Panc1 (cell line): ENCODE data around the gene CD4. TPM values are rescaled to one million over a fixed set of nuclear protein-coding genes. Genes with fewer than 3 reads are reported as not detected.

ENCODE experiments used
- ATAC-seq: fragments of 200-7000 bp; cut with Tn5 transposase; 2 replicates; pipeline ENCODE4 v1.9.1; 2020; ENCODE audit warnings: mild to moderate bottlenecking, moderate library complexity
- BruUV-seq: library from RNA; stranded (reverse); fragments of 400-500 nt; replicated peaks from 2 replicates; lab custom pipeline; 2021; lab: Mats Ljungman, UMichigan
- CTCF ChIA-PET: fragments of 300-600 bp; sonication (Branson Sonifier 250); formaldehyde crosslinking; loops from one replicate; lab custom pipeline; 2022; ENCODE audit warnings: antibody characterized with exemption; lab: Charles Lee
- POLR2A ChIA-PET: fragments of 300-600 bp; sonication (Branson Sonifier 250); formaldehyde crosslinking; loops from one replicate; lab custom pipeline; 2022; ENCODE audit warnings: antibody characterized with exemption; lab: Charles Lee
- DNase-seq: peaks from one replicate; pipeline ENCODE4 v3.0.0-alpha.2; 2010; ENCODE audit warnings: low read depth, low spot score
- H3K27ac ChIP-seq: 2 replicates; pipeline ENCODE4 v1.5.1; 2011; ENCODE audit warnings: mild to moderate bottlenecking, low read length, inconsistent platforms
- H3K27me3 ChIP-seq: fragments of 200-500 bp; sonication (Bioruptor generic); 2 replicates; pipeline ENCODE4 v1.6.0; 2014; ENCODE audit warnings: low read length, inconsistent platforms; ENCODE audit not compliant: control insufficient read depth, insufficient read depth
- H3K36me3 ChIP-seq: fragments of 200-500 bp; sonication (Bioruptor generic); 2 replicates; pipeline ENCODE4 v1.5.1; 2014; ENCODE audit warnings: inconsistent platforms, mild to moderate bottlenecking, low read length, moderate library complexity; ENCODE audit not compliant: control insufficient read depth, insufficient read depth
- H3K4me1 ChIP-seq: 2 replicates; pipeline ENCODE4 v1.5.1; 2011; ENCODE audit warnings: inconsistent platforms, mild to moderate bottlenecking, low read length, moderate library complexity; ENCODE audit not compliant: control insufficient read depth, insufficient read depth
- H3K4me3 ChIP-seq, 2 experiments: 2 replicates each; pipeline ENCODE4 v1.5.1; 2011 to 2012; ENCODE audit warnings: low read depth in 2 of 2, low read length in 2 of 2, mild to moderate bottlenecking in 2 of 2, inconsistent platforms in 1 of 2, moderate library complexity in 1 of 2
- H3K9me3 ChIP-seq: fragments of 200-500 bp; sonication (Bioruptor generic); 2 replicates; pipeline ENCODE4 v1.5.1; 2014; ENCODE audit warnings: low read depth, mild to moderate bottlenecking, inconsistent platforms, low read length, moderate library complexity; ENCODE audit not compliant: control insufficient read depth, insufficient read depth
- POLR2AphosphoS5 ChIP-seq: IDR thresholded peaks from 2 replicates; pipeline ENCODE4 v1.6.1; 2012; ENCODE audit warnings: mild to moderate bottlenecking, low read depth, low read length, moderate library complexity
- SIN3A ChIP-seq: IDR thresholded peaks from 2 replicates; pipeline ENCODE4 v1.6.1; 2012; ENCODE audit warnings: low read depth, mild to moderate bottlenecking, low read length, moderate library complexity, borderline replicate concordance; ENCODE audit not compliant: insufficient read depth
- TCF7L2 ChIP-seq: IDR thresholded peaks from 2 replicates; pipeline ENCODE4 v1.6.1; 2011; ENCODE audit warnings: mild to moderate bottlenecking, low read depth, low read length, inconsistent platforms
- in situ Hi-C: cut with HindIII; loops from 2 replicates; pipeline ENCODE4 v1.10.0; 2016; ENCODE audit warnings: low sequenced_read_pairs, low pct_unique_long_range_greater_than_20kb
- intact Hi-C: fragments of 100-400 bp; cut with micrococcal nuclease; formaldehyde crosslinking; loops from one replicate; pipeline ENCODE4 v1.10.0; 2022; ENCODE audit not compliant: unreplicated experiment
- total RNA-seq: library from RNA; stranded (reverse); gene quantifications from one replicate; pipeline ENCODE4 v1.2.1, GENCODE V29; 2021; ENCODE audit not compliant: unreplicated experiment
- TF ChIP-seq, protein P1 (sequence below), 2 experiments: IDR thresholded peaks; 2 replicates each; pipeline ENCODE4 v1.6.1; 2011 to 2012; ENCODE audit warnings: low read depth in 2 of 2, control low read depth in 1 of 2, low read length in 1 of 2, mild to moderate bottlenecking in 1 of 2, moderate library complexity in 1 of 2; ENCODE audit not compliant: insufficient read depth in 1 of 2
- TF ChIP-seq, protein P2 (sequence below): fragments of 450-650 bp; IDR thresholded peaks from 2 replicates; pipeline ENCODE4 v1.5.1; 2017; ENCODE audit warnings: mild to moderate bottlenecking

CD4 gene
- total RNA-seq, 1 experiment from 2014 or later = 0.23 TPM

DNA sequence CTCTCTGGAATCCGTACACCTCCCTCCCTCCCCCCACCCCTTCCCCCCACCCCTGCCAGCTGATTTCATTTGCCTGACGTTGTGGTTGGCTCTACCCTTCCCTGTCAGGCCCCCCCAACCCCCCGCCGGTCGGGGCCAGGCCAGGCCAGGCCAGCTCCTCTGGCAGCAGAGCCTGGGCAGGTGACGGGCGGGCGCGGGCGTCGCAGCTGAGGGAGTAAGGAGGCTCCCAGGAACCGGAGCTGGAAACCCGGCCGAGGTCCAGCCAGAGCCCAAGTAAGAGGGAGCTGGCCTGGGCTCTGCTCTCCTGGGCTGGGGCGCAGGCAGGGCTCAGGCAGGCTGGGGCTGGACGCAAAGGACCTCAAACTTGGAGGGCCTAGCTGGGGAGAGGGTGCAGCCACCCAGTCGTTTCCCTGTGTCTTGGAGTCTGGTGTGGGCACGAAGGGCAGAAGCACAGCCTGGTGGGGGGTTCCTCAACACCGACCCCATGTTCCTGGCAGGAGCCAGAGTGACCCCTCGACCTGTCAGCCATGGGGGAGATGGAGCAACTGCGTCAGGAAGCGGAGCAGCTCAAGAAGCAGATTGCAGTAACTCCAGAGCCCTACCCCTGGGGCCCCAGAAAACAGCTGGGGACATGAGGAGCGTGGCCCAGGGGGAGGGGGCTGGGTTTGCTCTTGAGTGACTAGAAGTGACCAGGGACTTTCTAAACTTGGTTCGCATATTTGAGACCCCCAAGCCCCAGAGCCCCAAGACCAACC, 51.6 kb downstream of the CD4 start, which contains the start of gene GNB3:
Gene GNB3, plus strand, starts transcription at position 165 of the 755 bp plus-strand sequence. Its CDS starts 363 bp downstream, at position 528.
- POLR2A ChIA-PET = no interaction called here
- no peaks in the 10 kb centered on the region for H3K9me3 ChIP-seq
- H3K27ac ChIP-seq = no peak within 1 kb of the TSS
- no peaks in the 10 kb centered on the region for H3K36me3 ChIP-seq
- no peak within 1 kb of the TSS for H3K4me3 ChIP-seq
- CTCF ChIA-PET = no interaction called here
- no peak for DNase-seq
- H3K4me1 ChIP-seq = no peaks in the 10 kb centered on the region; the same call in 1 of the 2 replicates
- no peak for ATAC-seq
- BruUV-seq = no TSS peak
- intact Hi-C loops (no loop called here), in situ Hi-C loops (no loop called here)
- TF ChIP-seq TCF7L2 (no peak), POLR2AphosphoS5 (no peak), SIN3A (no peak)
- TF ChIP-seq, protein P1, sequence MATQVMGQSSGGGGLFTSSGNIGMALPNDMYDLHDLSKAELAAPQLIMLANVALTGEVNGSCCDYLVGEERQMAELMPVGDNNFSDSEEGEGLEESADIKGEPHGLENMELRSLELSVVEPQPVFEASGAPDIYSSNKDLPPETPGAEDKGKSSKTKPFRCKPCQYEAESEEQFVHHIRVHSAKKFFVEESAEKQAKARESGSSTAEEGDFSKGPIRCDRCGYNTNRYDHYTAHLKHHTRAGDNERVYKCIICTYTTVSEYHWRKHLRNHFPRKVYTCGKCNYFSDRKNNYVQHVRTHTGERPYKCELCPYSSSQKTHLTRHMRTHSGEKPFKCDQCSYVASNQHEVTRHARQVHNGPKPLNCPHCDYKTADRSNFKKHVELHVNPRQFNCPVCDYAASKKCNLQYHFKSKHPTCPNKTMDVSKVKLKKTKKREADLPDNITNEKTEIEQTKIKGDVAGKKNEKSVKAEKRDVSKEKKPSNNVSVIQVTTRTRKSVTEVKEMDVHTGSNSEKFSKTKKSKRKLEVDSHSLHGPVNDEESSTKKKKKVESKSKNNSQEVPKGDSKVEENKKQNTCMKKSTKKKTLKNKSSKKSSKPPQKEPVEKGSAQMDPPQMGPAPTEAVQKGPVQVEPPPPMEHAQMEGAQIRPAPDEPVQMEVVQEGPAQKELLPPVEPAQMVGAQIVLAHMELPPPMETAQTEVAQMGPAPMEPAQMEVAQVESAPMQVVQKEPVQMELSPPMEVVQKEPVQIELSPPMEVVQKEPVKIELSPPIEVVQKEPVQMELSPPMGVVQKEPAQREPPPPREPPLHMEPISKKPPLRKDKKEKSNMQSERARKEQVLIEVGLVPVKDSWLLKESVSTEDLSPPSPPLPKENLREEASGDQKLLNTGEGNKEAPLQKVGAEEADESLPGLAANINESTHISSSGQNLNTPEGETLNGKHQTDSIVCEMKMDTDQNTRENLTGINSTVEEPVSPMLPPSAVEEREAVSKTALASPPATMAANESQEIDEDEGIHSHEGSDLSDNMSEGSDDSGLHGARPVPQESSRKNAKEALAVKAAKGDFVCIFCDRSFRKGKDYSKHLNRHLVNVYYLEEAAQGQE (IDR thresholded peaks at IDR 0.05; ENCODE audit: insufficient read depth in 1 of 2, low read depth in 2 of 2, low read length in 1 of 2) = no peak
- TF ChIP-seq, protein P2, sequence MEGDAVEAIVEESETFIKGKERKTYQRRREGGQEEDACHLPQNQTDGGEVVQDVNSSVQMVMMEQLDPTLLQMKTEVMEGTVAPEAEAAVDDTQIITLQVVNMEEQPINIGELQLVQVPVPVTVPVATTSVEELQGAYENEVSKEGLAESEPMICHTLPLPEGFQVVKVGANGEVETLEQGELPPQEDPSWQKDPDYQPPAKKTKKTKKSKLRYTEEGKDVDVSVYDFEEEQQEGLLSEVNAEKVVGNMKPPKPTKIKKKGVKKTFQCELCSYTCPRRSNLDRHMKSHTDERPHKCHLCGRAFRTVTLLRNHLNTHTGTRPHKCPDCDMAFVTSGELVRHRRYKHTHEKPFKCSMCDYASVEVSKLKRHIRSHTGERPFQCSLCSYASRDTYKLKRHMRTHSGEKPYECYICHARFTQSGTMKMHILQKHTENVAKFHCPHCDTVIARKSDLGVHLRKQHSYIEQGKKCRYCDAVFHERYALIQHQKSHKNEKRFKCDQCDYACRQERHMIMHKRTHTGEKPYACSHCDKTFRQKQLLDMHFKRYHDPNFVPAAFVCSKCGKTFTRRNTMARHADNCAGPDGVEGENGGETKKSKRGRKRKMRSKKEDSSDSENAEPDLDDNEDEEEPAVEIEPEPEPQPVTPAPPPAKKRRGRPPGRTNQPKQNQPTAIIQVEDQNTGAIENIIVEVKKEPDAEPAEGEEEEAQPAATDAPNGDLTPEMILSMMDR = no peak
- no peaks in the 10 kb centered on the region for H3K27me3 ChIP-seq

DNA sequence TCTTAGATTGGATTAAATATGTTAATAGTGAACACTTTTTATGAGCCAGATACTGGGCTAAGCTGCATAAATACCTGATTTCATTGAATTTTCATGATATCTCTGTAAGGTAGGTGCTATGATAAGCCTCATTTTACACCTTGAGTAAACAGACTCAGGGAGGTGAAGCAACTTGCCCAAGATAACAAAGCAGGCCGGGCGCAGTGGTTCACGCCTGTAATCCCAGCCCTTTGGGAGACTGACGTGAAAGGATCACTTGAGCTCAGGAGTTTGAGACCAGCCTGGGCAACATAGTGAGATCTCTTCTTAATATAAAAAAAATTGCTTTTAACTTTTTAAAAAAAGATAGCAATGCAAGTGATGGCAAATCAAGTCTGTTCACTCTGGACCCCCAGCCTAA, 52.7 kb downstream of the CD4 start:
- no TSS peak for BruUV-seq
- Histone ChIP-seq H3K4me1 (no peaks in the 10 kb centered on the region; the same call in 1 of the 2 replicates), H3K4me3 (no peak overlapping the region), H3K9me3 (no peaks in the 10 kb centered on the region), H3K36me3 (no peaks in the 10 kb centered on the region), H3K27ac (no peak overlapping the region), H3K27me3 (no peaks in the 10 kb centered on the region)
- TF ChIP-seq TCF7L2 (no peak), SIN3A (no peak), POLR2AphosphoS5 (no peak)
- TF ChIP-seq, protein P2 = no peak
- TF ChIP-seq, protein P1 (IDR thresholded peaks at IDR 0.05; ENCODE audit: insufficient read depth in 1 of 2, low read depth in 2 of 2, low read length in 1 of 2) = no peak
- intact Hi-C loops (no loop called here), in situ Hi-C loops (no loop called here)
- ChIA-PET POLR2A (no interaction called here), CTCF (no interaction called here)
- ATAC-seq (no peak), DNase-seq (no peak)
